HG03196 (cell line): ENCODE measurements around the gene SLC30A9.

Experiments
- ATAC-seq: cut with Tn5 transposase; IDR thresholded peaks from one replicate; pipeline ENCODE4 v1.9.1; 2021; ENCODE audit not compliant: unreplicated experiment

The SLC30A9 gene

DNA sequence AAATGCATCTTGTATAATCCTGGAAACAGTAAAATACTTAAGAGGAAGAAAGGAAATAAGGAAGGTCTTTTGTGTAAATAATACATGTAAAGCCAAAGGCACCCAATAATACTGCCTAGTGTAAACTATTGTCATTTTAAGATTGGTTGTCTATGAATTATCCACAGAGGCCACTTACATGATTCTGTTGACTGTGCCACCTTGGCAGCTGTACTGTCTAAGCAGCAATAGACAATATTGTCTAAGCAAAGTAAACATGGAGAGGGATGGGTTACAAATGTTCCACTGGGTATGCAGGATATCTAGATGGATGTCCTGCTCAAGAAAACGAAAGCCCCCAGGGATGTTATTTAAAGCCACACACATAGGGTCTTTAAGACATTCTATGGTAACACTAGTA is 142.7 kb downstream of the SLC30A9 start:
- no peak for ATAC-seq

DNA sequence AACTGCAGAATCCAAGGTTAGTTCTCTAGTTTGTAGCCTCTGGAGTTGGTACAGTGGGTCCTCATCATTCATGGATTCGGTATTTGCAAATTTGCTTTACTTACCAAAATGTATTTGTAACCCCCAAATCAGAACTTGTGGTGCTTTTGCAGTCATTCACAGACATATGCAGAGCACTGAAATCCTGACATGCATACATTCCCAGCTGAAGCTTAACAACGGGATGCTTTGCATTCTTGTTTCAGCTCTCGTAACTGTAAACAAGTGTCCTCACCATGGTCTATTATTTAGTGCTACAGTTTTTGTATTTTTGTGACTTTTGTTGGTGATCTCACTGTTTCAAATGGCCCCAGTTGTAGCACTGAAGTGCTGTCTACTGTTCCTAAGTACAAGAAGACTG is 146.0 kb downstream of the SLC30A9 start:
- ATAC-seq, result no peak
